Glutamatergic neuron (in vitro differentiated cells): ENCODE measurements around the gene ADTRP. TPM values are rescaled to one million over a fixed set of nuclear protein-coding genes. Genes with fewer than 3 reads are reported as not detected.

Experiments
- DNase-seq: peaks from one replicate; pipeline ENCODE4 v3.0.0; 2022
- H3K27ac Mint-ChIP-seq: one replicate; pipeline ENCODE4 v1.8.0; 2020; ENCODE audit warnings: mild to moderate bottlenecking, mixed read lengths, inconsistent platforms; ENCODE audit not compliant: unreplicated experiment
- H3K27me3 Mint-ChIP-seq: one replicate; pipeline ENCODE4 v1.8.0; 2020; ENCODE audit warnings: mild to moderate bottlenecking, moderate library complexity, mixed read lengths, inconsistent platforms; ENCODE audit not compliant: unreplicated experiment
- H3K36me3 Mint-ChIP-seq: one replicate; pipeline ENCODE4 v1.8.0; 2020; ENCODE audit warnings: mild to moderate bottlenecking, mixed read lengths, inconsistent platforms; ENCODE audit not compliant: unreplicated experiment
- H3K4me1 Mint-ChIP-seq: one replicate; pipeline ENCODE4 v1.8.0; 2020; ENCODE audit warnings: mild to moderate bottlenecking, low read depth, mixed read lengths, inconsistent platforms; ENCODE audit not compliant: unreplicated experiment
- H3K4me3 Mint-ChIP-seq: one replicate; pipeline ENCODE4 v1.8.0; 2020; ENCODE audit warnings: mild to moderate bottlenecking, mixed read lengths, inconsistent platforms; ENCODE audit not compliant: unreplicated experiment
- H3K9me3 Mint-ChIP-seq: one replicate; pipeline ENCODE4 v1.8.0; 2020; ENCODE audit warnings: mild to moderate bottlenecking, moderate library complexity, mixed read lengths, inconsistent platforms; ENCODE audit not compliant: unreplicated experiment
- CTCF ChIP-seq: fragments of 200-600 bp; sonication (generic); IDR thresholded peaks from one replicate; pipeline ENCODE4 v1.5.0; 2021; ENCODE audit not compliant: partially characterized antibody, unreplicated experiment
- total RNA-seq: library from RNA; stranded (reverse); fragmentation: NEBNext Ultra II Directional; extraction: Animal tissue kit (Norgen Biotek cat#: 25700); gene quantifications from one replicate; pipeline ENCODE4 v1.2.1, GENCODE V29; 2021; ENCODE audit not compliant: unreplicated experiment

The ADTRP gene
- total RNA-seq, 1 donor from 2014 or later, result not detected

- H3K36me3 Mint-ChIP-seq, result no peaks in the 10 kb centered on the region
- H3K9me3 Mint-ChIP-seq, result peaks cover 2% of the 10 kb centered on the region
- DNase-seq, result no peak
- no peak overlapping the region for H3K4me3 Mint-ChIP-seq
- H3K27ac Mint-ChIP-seq, result no peak overlapping the region
- no peaks in the 10 kb centered on the region for H3K27me3 Mint-ChIP-seq
- H3K4me1 Mint-ChIP-seq, result no peaks in the 10 kb centered on the region
- TF ChIP-seq CTCF, result no peak
Observed at GRCh38 chr6:11672669-11673068, 105.9 kb downstream of the ADTRP start.

DNA sequence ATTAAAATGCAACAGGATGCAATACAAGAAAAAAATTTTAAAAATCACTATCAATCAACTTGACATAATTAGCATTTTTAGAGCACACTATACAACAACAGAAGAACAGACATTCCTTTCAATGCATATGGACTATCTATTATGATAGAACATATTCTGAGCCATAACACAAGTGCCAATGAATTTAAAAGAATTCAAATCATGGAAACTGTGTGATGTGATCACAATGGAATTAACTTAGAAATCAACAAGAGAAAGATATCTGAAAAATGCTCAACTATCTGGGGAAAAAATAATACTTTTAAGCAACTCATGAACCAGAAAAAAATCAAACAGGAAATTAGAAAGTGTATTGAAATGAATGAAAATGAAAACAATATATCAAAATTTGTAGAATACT is 106.3 kb downstream of the ADTRP start:
- no peak overlapping the region for H3K27ac Mint-ChIP-seq
- TF ChIP-seq CTCF, result no peak
- no peak for DNase-seq
- H3K36me3 Mint-ChIP-seq, result no peaks in the 10 kb centered on the region
- H3K9me3 Mint-ChIP-seq, result peaks cover 2% of the 10 kb centered on the region
- H3K27me3 Mint-ChIP-seq, result no peaks in the 10 kb centered on the region
- no peak overlapping the region for H3K4me3 Mint-ChIP-seq
- H3K4me1 Mint-ChIP-seq, result no peaks in the 10 kb centered on the region

- no peak overlapping the region for H3K4me3 Mint-ChIP-seq
- no peaks in the 10 kb centered on the region for H3K4me1 Mint-ChIP-seq
- peaks cover 2% of the 10 kb centered on the region for H3K9me3 Mint-ChIP-seq
- TF ChIP-seq CTCF, result no peak
- H3K27me3 Mint-ChIP-seq, result no peaks in the 10 kb centered on the region
- no peaks in the 10 kb centered on the region for H3K36me3 Mint-ChIP-seq
- no peak overlapping the region for H3K27ac Mint-ChIP-seq
- DNase-seq, result no peak
Observed at GRCh38 chr6:11669696-11670095, 108.9 kb downstream of the ADTRP start.

- H3K27me3 Mint-ChIP-seq, result peaks cover 2% of the 10 kb centered on the region
- H3K4me1 Mint-ChIP-seq, result no peaks in the 10 kb centered on the region
- H3K27ac Mint-ChIP-seq, result no peak overlapping the region
- H3K4me3 Mint-ChIP-seq, result no peak overlapping the region
- no peak for TF ChIP-seq CTCF
- H3K36me3 Mint-ChIP-seq, result peaks cover 6% of the 10 kb centered on the region
- DNase-seq, result no peak
- H3K9me3 Mint-ChIP-seq, result peaks cover 2% of the 10 kb centered on the region
Observed at GRCh38 chr6:11668455-11668854, 110.1 kb downstream of the ADTRP start.

GRCh38 chr6:11667876-11668275 is 110.7 kb downstream of the ADTRP start:
- TF ChIP-seq CTCF, result no peak
- no peak overlapping the region for H3K27ac Mint-ChIP-seq

More at GRCh38 chr6:11667876-11668275, 110.7 kb downstream of the ADTRP start:
- Mint-ChIP-seq H3K36me3 (peaks cover 6% of the 10 kb centered on the region), H3K4me3 (no peak overlapping the region), H3K27me3 (peaks cover 2% of the 10 kb centered on the region), H3K4me1 (no peaks in the 10 kb centered on the region), H3K9me3 (peaks cover 2% of the 10 kb centered on the region)
- DNase-seq, result no peak
